Measurements from ENCODE around the gene SWT1. TPM values are rescaled to one million over a fixed set of nuclear protein-coding genes. Genes with fewer than 3 reads are reported as not detected.

Gene SWT1
- total RNA-seq, 1 experiment from 2014 or later, result 4.9 TPM

GRCh38 chr1:185284116-185284515, 127.1 kb downstream of the SWT1 start:
- DNase-seq (ENCODE audit: extremely low read depth, low read depth), result no peak

- DNase-seq (ENCODE audit: extremely low read depth, low read depth), result no peak
Observed at GRCh38 chr1:185284533-185285276, 127.7 kb downstream of the SWT1 start.

GRCh38 chr1:185287451-185287850, 130.5 kb downstream of the SWT1 start:
- no peak for DNase-seq (ENCODE audit: extremely low read depth, low read depth)

- DNase-seq (ENCODE audit: extremely low read depth, low read depth), result no peak
Observed at GRCh38 chr1:185288435-185288834, 131.5 kb downstream of the SWT1 start.

- DNase-seq (ENCODE audit: extremely low read depth, low read depth), result no peak
Observed at GRCh38 chr1:185289880-185290279, 132.9 kb downstream of the SWT1 start.

GRCh38 chr1:185291159-185291558, 134.2 kb downstream of the SWT1 start:
- no peak for DNase-seq (ENCODE audit: extremely low read depth, low read depth)

- no peak for DNase-seq (ENCODE audit: extremely low read depth, low read depth)
Observed at GRCh38 chr1:185291652-185292051, 134.7 kb downstream of the SWT1 start.

- no peak for DNase-seq (ENCODE audit: extremely low read depth, low read depth)
Observed at GRCh38 chr1:185292237-185292636, 135.3 kb downstream of the SWT1 start.

- no peak for DNase-seq (ENCODE audit: extremely low read depth, low read depth)
Observed at GRCh38 chr1:185293967-185294542, 137.1 kb downstream of the SWT1 start.

- DNase-seq (ENCODE audit: extremely low read depth, low read depth), result no peak
Observed at GRCh38 chr1:185295091-185295490, 138.1 kb downstream of the SWT1 start.

GRCh38 chr1:185297982-185298381, 141.0 kb downstream of the SWT1 start:
- DNase-seq (ENCODE audit: extremely low read depth, low read depth), result no peak

GRCh38 chr1:185300152-185300551, 143.2 kb downstream of the SWT1 start:
- no peak for DNase-seq (ENCODE audit: extremely low read depth, low read depth)

- DNase-seq (ENCODE audit: extremely low read depth, low read depth), result no peak
Observed at GRCh38 chr1:185305419-185305818, 148.5 kb downstream of the SWT1 start.

GRCh38 chr1:185308126-185308525, 151.2 kb downstream of the SWT1 start:
- DNase-seq (ENCODE audit: extremely low read depth, low read depth), result no peak

- DNase-seq (ENCODE audit: extremely low read depth, low read depth), result no peak
Observed at GRCh38 chr1:185309566-185309965, 152.6 kb downstream of the SWT1 start.

GRCh38 chr1:185311589-185312225, 154.7 kb downstream of the SWT1 start:
- no peak for DNase-seq (ENCODE audit: extremely low read depth, low read depth)

- DNase-seq (ENCODE audit: extremely low read depth, low read depth), result no peak
Observed at GRCh38 chr1:185312361-185313138, 155.6 kb downstream of the SWT1 start.

- no peak for DNase-seq (ENCODE audit: extremely low read depth, low read depth)
Observed at GRCh38 chr1:185314411-185314810, 157.4 kb downstream of the SWT1 start.

- DNase-seq (ENCODE audit: extremely low read depth, low read depth), result no peak
Observed at GRCh38 chr1:185315445-185316071, 158.6 kb downstream of the SWT1 start.

- DNase-seq (ENCODE audit: extremely low read depth, low read depth), result peak; percentile 88
Observed at GRCh38 chr1:185316163-185317033, 159.4 kb downstream of the SWT1 start.

Measured in NCI-H460 (cell line).